ENCODE results near the gene TBX15. TPM values are rescaled to one million over a fixed set of nuclear protein-coding genes. Genes with fewer than 3 reads are reported as not detected.

Gene TBX15
- total and polyA plus RNA-seq, 2 experiments from 2014 or later = 38.7 to 41.7 TPM

DNA sequence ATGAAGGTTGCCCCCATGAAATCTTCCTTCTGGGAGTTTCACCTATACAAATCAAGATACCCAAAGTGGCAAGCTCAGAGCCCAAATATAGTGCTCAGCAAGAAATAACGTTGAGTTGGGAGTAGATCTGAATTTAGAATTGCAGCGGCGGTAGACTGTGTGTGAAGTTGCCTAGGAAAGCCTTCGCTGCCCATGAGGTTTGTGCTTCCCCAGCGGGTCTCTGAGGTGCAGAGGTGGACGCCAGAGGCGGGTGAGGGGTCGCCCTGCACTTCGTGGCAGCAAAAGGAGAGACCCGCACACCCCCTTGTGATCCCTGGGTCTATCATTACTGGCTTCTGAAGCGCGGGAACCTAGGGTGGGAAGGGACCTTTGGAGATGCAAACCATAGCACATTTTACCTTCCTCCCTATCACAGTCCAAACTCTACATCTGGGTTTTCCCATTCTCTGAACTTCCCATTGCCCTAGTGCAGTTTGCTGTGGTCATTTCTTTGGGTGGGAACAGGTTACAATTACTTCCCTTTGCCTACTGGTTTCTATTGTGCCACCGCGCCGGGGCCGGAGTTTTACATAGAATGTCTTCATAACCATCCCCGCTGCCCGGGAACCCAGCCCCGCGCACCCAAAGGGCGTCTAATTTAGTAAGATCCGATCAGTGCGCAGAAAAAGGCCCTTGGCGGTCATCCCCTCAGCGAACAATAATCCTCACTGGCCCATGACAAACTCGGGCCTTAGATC, 5.2 kb downstream of the TBX15 start:
- no peaks in the 10 kb centered on the region for H3K27me3 ChIP-seq (replicated peaks; ENCODE audit: insufficient read depth)

DNA sequence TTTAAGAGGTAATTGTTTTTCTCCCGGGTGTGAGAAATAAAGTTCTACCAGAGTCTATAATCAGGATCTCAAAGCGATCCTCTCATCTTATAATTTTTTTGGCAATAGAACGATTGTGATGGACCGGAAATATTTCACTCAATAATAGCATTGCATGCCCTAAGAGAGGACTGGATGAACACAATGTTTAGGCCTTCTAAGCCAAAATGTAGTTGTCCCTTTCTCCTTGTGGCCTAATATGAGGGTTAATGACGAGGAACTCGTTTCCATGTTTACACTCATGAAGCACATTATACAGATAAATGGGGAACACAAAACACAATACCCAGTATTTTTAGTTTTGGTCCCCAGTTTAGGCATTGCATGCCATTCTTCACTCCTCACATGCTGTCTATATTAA, 5.9 kb downstream of the TBX15 start:
- no peaks in the 10 kb centered on the region for H3K9me2 ChIP-seq (ENCODE audit: insufficient read depth)
- H3K4me2 ChIP-seq (ENCODE audit: unreplicated experiment) = peak overlapping the region; percentile 98
- in situ Hi-C loops (cut with MboI) = loop anchor here (10.0 kb wide), 1 partner anchor 827 kb away; no protein-coding TSS in a partner anchor
- peaks cover 100% of the 10 kb centered on the region for H3K79me2 ChIP-seq (ENCODE audit: insufficient read depth)
- no peaks in the 10 kb centered on the region for H3K9me3 ChIP-seq (ENCODE audit: low read depth)
- H3K4me1 ChIP-seq (ENCODE audit: insufficient read depth) = peaks cover 33% of the 10 kb centered on the region
- no peak overlapping the region for H2AFZ ChIP-seq
- peak overlapping the region; percentile 82 for H3K4me3 ChIP-seq
- H3K27ac ChIP-seq = peak overlapping the region; percentile 96
- H3F3A ChIP-seq (ENCODE audit: insufficient read depth) = peaks cover 14% of the 10 kb centered on the region; the same call in 1 of the 2 replicates
- H3K9ac ChIP-seq = peak overlapping the region; percentile 98
- DNase-seq = peak; percentile 56
- H4K20me1 ChIP-seq (ENCODE audit: insufficient read depth) = no peaks in the 10 kb centered on the region
- WGBS, 2 experiments (ENCODE audit: low coverage in 1 of 2, low lambda C conversion rate in 2 of 2, missing lambda C conversion rate in 2 of 2) = 1 to 2% methylated on average over 6 of the region's 6 CpGs
- no peaks in the 10 kb centered on the region for H3K36me3 ChIP-seq (ENCODE audit: low read depth)
- no peaks in the 10 kb centered on the region for H3K27me3 ChIP-seq (replicated peaks; ENCODE audit: insufficient read depth)
- no peak for TF ChIP-seq EZH2phosphoT487 (IDR thresholded peaks at IDR 0.05; ENCODE audit: insufficient read depth, low read depth)
- TF ChIP-seq EZH2 (IDR thresholded peaks at IDR 0.05; ENCODE audit: insufficient read depth, poor library complexity, severe bottlenecking) = no peak

More for the DNA sequence above, 5.2 kb downstream of the TBX15 start:
- Histone ChIP-seq H4K20me1 (ENCODE audit: insufficient read depth) (no peaks in the 10 kb centered on the region), H3F3A (ENCODE audit: insufficient read depth) (peaks cover 12% of the 10 kb centered on the region; the same call in 1 of the 2 replicates), H3K4me1 (ENCODE audit: insufficient read depth) (peaks cover 26% of the 10 kb centered on the region), H3K9ac (peak overlapping the region; percentile 98), H3K4me3 (peak overlapping the region; percentile 82), H3K27ac (peak overlapping the region; percentile 96), H2AFZ (no peak overlapping the region), H3K9me3 (ENCODE audit: low read depth) (no peaks in the 10 kb centered on the region), H3K9me2 (ENCODE audit: insufficient read depth) (no peaks in the 10 kb centered on the region), H3K4me2 (ENCODE audit: unreplicated experiment) (peak overlapping the region; percentile 98), H3K79me2 (ENCODE audit: insufficient read depth) (peaks cover 100% of the 10 kb centered on the region), H3K36me3 (ENCODE audit: low read depth) (no peaks in the 10 kb centered on the region)
- no peak for TF ChIP-seq EZH2phosphoT487 (IDR thresholded peaks at IDR 0.05; ENCODE audit: insufficient read depth, low read depth)
- TF ChIP-seq EZH2 (IDR thresholded peaks at IDR 0.05; ENCODE audit: insufficient read depth, poor library complexity, severe bottlenecking) = no peak
- WGBS, 2 experiments (ENCODE audit: low coverage in 1 of 2, low lambda C conversion rate in 2 of 2, missing lambda C conversion rate in 2 of 2) = 0 to 2% methylated on average over 26 of the region's 26 CpGs
- DNase-seq = peak; percentile 66
- in situ Hi-C loops (cut with MboI) = loop anchor here (10.0 kb wide), 1 partner anchor 828 kb away; no protein-coding TSS in a partner anchor

DNA sequence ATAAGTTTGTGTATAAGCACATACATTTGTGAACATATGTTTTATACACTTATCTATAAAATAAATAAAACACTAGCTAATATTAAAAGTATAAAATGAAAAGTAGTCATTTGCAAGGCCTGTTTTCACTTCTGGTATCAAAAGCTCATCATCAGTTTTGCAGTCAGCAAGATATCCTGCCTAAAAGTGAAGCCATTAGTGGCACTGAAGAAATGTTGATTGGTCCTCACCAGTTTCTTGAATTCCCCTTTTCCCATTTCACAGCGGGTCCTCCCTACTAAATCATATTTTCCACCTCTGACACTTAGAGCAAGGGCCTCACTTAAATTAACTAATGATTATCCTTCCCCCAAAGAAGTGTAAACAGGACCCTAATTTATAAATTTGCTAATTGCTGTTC, 6.7 kb downstream of the TBX15 start:
- TF ChIP-seq EZH2 (IDR thresholded peaks at IDR 0.05; ENCODE audit: insufficient read depth, poor library complexity, severe bottlenecking) (no peak), EZH2phosphoT487 (IDR thresholded peaks at IDR 0.05; ENCODE audit: insufficient read depth, low read depth) (no peak)
- peak overlapping the region; percentile 82 for H3K4me3 ChIP-seq
- peak; percentile 54 for DNase-seq
- no peaks in the 10 kb centered on the region for H3K36me3 ChIP-seq (ENCODE audit: low read depth)
- peaks cover 100% of the 10 kb centered on the region for H3K79me2 ChIP-seq (ENCODE audit: insufficient read depth)
- in situ Hi-C loops (cut with MboI) = loop anchor here (10.0 kb wide), 1 partner anchor 827 kb away; no protein-coding TSS in a partner anchor
- peaks cover 14% of the 10 kb centered on the region; the same call in 1 of the 2 replicates for H3F3A ChIP-seq (ENCODE audit: insufficient read depth)
- H3K9me3 ChIP-seq (ENCODE audit: low read depth) = no peaks in the 10 kb centered on the region
- H2AFZ ChIP-seq = no peak overlapping the region
- H3K4me2 ChIP-seq (ENCODE audit: unreplicated experiment) = peak overlapping the region; percentile 98
- WGBS, 2 experiments (ENCODE audit: low coverage in 1 of 2, low lambda C conversion rate in 2 of 2, missing lambda C conversion rate in 2 of 2) = 0% methylated on average over 1 of the region's 1 CpG
- H3K9ac ChIP-seq = peak overlapping the region; percentile 98
- peak overlapping the region; percentile 96 for H3K27ac ChIP-seq
- H3K4me1 ChIP-seq (ENCODE audit: insufficient read depth) = peaks cover 41% of the 10 kb centered on the region
- H4K20me1 ChIP-seq (ENCODE audit: insufficient read depth) = no peaks in the 10 kb centered on the region
- H3K9me2 ChIP-seq (ENCODE audit: insufficient read depth) = no peaks in the 10 kb centered on the region
- no peaks in the 10 kb centered on the region for H3K27me3 ChIP-seq (replicated peaks; ENCODE audit: insufficient read depth)

DNA sequence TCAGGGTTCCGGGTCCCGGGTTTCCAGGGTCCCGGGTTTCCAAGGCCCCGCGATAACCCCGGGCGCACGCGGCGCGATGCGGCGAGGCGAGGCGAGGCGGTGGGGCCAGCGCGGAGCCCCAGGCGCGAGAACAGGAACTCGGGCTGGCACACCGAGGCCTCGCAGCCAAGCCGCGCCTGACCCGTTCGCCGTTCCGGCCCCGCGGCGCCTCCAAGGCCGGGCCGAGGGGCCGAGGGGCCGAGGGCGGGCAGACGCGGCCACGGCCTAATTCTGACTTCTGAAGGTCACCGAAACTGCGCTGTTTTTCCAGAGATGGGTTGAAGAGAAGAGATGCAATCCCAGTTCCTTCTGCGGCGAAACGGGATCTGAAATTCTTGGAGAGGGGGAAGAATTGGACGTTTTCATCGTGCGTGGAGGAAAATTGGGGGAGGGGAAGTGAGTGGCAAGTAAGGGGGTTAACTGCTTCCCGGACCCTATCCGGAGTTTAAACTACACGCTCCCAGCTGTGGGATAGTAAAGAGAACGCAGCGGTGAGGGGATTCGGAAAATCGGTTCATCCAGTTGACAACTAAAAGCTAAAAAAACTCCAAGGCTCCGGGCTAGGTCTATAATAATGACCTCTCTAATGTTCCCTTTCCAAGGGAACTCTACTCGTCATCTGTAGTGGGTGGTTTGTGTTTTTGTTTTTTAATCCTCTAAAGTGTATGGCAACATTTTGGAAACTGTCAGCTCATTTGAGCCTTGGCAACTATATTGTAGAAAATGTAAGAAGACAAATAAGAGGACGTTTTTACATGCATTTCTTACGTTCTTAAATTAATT, 8.2 kb downstream of the TBX15 start:
- in situ Hi-C loops (cut with MboI) = loop anchor here (10.0 kb wide), 1 partner anchor 825 kb away; no protein-coding TSS in a partner anchor
- peak overlapping the region; percentile 96 for H3K27ac ChIP-seq
- DNase-seq = peak; percentile 66
- no peak for TF ChIP-seq EZH2phosphoT487 (IDR thresholded peaks at IDR 0.05; ENCODE audit: insufficient read depth, low read depth)
- TF ChIP-seq EZH2 (IDR thresholded peaks at IDR 0.05; ENCODE audit: insufficient read depth, poor library complexity, severe bottlenecking) = no peak
- H3K79me2 ChIP-seq (ENCODE audit: insufficient read depth) = peaks cover 100% of the 10 kb centered on the region
- H3K4me3 ChIP-seq = peak overlapping the region; percentile 82
- no peaks in the 10 kb centered on the region for H3K36me3 ChIP-seq (ENCODE audit: low read depth)
- H3K27me3 ChIP-seq (replicated peaks; ENCODE audit: insufficient read depth) = no peaks in the 10 kb centered on the region
- WGBS, 2 experiments (ENCODE audit: low coverage in 1 of 2, low lambda C conversion rate in 2 of 2, missing lambda C conversion rate in 2 of 2) = 1 to 2% methylated on average over 59 of the region's 59 CpGs
- peak overlapping the region; percentile 36 for H2AFZ ChIP-seq
- H3K4me2 ChIP-seq (ENCODE audit: unreplicated experiment) = peak overlapping the region; percentile 98
- no peaks in the 10 kb centered on the region for H3K9me3 ChIP-seq (ENCODE audit: low read depth)
- peaks cover 24% of the 10 kb centered on the region for H3F3A ChIP-seq (ENCODE audit: insufficient read depth)
- peak overlapping the region; percentile 98 for H3K9ac ChIP-seq
- H3K4me1 ChIP-seq (ENCODE audit: insufficient read depth) = peaks cover 56% of the 10 kb centered on the region
- no peaks in the 10 kb centered on the region for H4K20me1 ChIP-seq (ENCODE audit: insufficient read depth)
- no peaks in the 10 kb centered on the region for H3K9me2 ChIP-seq (ENCODE audit: insufficient read depth)

Data from GM23248 (cell line).